Left lung (tissue), 10 donors: Measurements from ENCODE around the gene DGCR8. TPM values are rescaled to one million over a fixed set of nuclear protein-coding genes. Genes with fewer than 3 reads are reported as not detected.

Experiments used
- ATAC-seq: fragments of 200-7000 bp; cut with Tn5 transposase; one replicate; pipeline ENCODE4 v1.9.1; 2020; ENCODE audit warnings: moderate library complexity
- DNase-seq, 4 donors: peaks; one replicate each; pipeline ENCODE4 v3.0.0-alpha.2; 2013 to 2020
- H3K27ac ChIP-seq, 2 donors: fragments of 200-600 bp; sonication (generic) in 1 of 2; one replicate each; pipeline versions ENCODE4 v1.5.0 to v1.8.0; 2020 to 2021
- H3K27me3 ChIP-seq, 2 donors: fragments of 200-600 bp; sonication (generic) in 1 of 2; one replicate each; pipeline versions ENCODE4 v1.5.0 to v1.8.0; 2020 to 2021
- H3K36me3 ChIP-seq, 2 donors: fragments of 200-600 bp; sonication (generic) in 1 of 2; one replicate each; pipeline versions ENCODE4 v1.5.0 to v1.8.0; 2020 to 2021
- H3K4me1 ChIP-seq, 2 donors: fragments of 200-600 bp; one replicate each; pipeline ENCODE4 v1.8.0; 2021
- H3K4me3 ChIP-seq, 2 donors: fragments of 200-600 bp; sonication (generic) in 1 of 2; one replicate each; pipeline versions ENCODE4 v1.5.0 to v1.8.0; 2020 to 2021; ENCODE audit warnings: mild to moderate bottlenecking in 1 of 2
- H3K9me3 ChIP-seq, 2 donors: fragments of 200-600 bp; sonication (generic) in 1 of 2; one replicate each; pipeline versions ENCODE4 v1.5.0 to v1.8.0; 2020 to 2021
- intact Hi-C, 2 donors: fragments of 100-400 bp; cut with DNase I; formaldehyde crosslinking; loops; one replicate each; pipeline versions ENCODE4 v1.11.2 to v1.14.2; 2022
- polyA plus RNA-seq, 6 donors: library from polyadenylated mRNA; unstranded; fragments of 120-200 nt; gene quantifications; one replicate each; pipeline ENCODE4 v1.2.1, GENCODE V29; 2013; ENCODE audit not compliant: insufficient read length in 6 of 6
- total RNA-seq, 2 donors: library from RNA; stranded (reverse); fragmentation: NEBNext Ultra II Directional; extraction: Animal tissue kit (Norgen Biotek cat#: 25700); gene quantifications; one replicate each; pipeline ENCODE4 v1.2.1, GENCODE V29; 2021
- TF ChIP-seq, protein P1 (sequence below), 2 donors: fragments of 200-600 bp; sonication (generic) in 1 of 2; IDR thresholded peaks; one replicate each; pipeline versions ENCODE4 v1.5.0 to v1.8.0; 2021; ENCODE audit warnings: antibody characterized with exemption in 2 of 2
- donor health status: DM: no; HTN: yes; CAD: no.
- donor health status: DM: no; HTN: no; CAD: no.

Gene DGCR8
- total and polyA plus RNA-seq, 8 donors, result 28.9 to 63.2 (median 44.5) TPM

DNA sequence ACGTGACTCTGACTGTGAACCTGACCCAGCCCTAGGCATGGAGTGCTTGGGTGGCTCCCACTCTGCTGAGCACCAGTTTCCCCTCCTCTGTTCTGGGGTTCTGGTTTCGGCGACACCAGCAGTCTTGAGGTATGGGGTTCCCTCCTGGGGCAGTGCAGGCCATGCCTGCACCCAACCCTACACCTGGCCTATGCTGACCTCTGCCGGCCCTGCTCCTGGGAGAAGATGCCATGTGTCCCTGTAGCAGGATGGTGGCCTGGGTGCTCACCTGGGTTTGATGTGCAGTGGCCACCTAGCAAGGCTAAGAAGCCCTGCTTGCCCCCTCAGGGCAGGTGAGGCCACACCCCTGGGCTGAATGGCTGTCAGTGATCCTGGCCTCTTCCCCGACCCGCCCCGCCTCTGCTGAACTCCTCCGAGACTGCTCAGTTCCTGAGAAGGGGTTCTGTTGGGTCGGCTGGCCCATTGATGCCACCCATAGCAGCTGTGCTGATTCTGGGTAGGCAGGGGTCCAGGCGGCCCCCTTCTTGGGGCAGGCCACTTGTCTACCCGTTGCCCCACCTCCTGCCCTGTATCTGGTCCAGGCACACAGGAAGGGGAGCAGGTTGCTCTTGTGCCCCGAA, 54.0 kb downstream of the DGCR8 start:
- intact Hi-C loops, result no loop called here
- Histone ChIP-seq H3K4me1 (peaks cover 25 to 63% of the 10 kb centered on the region in 2 donors), H3K27ac (no peak overlapping the region), H3K9me3 (no peaks in the 10 kb centered on the region), H3K27me3 (no peaks in the 10 kb centered on the region), H3K36me3 (no peaks in the 10 kb centered on the region), H3K4me3 (no peak overlapping the region)
- TF ChIP-seq, protein P1, sequence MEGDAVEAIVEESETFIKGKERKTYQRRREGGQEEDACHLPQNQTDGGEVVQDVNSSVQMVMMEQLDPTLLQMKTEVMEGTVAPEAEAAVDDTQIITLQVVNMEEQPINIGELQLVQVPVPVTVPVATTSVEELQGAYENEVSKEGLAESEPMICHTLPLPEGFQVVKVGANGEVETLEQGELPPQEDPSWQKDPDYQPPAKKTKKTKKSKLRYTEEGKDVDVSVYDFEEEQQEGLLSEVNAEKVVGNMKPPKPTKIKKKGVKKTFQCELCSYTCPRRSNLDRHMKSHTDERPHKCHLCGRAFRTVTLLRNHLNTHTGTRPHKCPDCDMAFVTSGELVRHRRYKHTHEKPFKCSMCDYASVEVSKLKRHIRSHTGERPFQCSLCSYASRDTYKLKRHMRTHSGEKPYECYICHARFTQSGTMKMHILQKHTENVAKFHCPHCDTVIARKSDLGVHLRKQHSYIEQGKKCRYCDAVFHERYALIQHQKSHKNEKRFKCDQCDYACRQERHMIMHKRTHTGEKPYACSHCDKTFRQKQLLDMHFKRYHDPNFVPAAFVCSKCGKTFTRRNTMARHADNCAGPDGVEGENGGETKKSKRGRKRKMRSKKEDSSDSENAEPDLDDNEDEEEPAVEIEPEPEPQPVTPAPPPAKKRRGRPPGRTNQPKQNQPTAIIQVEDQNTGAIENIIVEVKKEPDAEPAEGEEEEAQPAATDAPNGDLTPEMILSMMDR (IDR thresholded peaks at IDR 0.05), result no peak
- no peak for DNase-seq
- ATAC-seq, result no peak

DNA sequence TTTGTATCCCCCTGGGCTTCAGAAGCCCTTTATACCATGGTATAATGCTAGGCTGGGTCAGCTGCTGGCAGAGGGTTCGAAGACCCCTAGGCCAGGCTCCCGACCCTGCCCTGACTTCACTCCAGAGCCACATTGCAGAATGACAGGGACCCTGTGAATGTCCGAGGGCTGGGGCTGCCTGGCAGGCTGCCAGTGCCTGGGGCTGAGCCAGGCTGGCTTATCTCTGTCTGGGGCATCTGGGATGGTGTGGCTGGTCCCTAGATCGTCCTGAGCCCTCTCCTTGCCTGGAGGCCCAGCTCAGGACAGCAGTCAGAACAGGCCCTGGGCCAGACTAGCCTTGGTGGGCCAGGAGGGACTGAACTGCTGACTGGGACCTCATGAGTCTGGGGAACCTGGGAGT, 55.2 kb downstream of the DGCR8 start:
- ATAC-seq, result no peak
- no peaks in the 10 kb centered on the region for H3K9me3 ChIP-seq
- H3K4me1 ChIP-seq, result peaks cover 25 to 57% of the 10 kb centered on the region in 2 donors
- no peak for DNase-seq
- H3K4me3 ChIP-seq, result no peak overlapping the region
- TF ChIP-seq, protein P1 (IDR thresholded peaks at IDR 0.05), result no peak
- no peak overlapping the region for H3K27ac ChIP-seq
- H3K36me3 ChIP-seq, result peaks cover 0 to 11% of the 10 kb centered on the region in 2 donors
- no peaks in the 10 kb centered on the region for H3K27me3 ChIP-seq
- intact Hi-C loops, result no loop called here

DNA sequence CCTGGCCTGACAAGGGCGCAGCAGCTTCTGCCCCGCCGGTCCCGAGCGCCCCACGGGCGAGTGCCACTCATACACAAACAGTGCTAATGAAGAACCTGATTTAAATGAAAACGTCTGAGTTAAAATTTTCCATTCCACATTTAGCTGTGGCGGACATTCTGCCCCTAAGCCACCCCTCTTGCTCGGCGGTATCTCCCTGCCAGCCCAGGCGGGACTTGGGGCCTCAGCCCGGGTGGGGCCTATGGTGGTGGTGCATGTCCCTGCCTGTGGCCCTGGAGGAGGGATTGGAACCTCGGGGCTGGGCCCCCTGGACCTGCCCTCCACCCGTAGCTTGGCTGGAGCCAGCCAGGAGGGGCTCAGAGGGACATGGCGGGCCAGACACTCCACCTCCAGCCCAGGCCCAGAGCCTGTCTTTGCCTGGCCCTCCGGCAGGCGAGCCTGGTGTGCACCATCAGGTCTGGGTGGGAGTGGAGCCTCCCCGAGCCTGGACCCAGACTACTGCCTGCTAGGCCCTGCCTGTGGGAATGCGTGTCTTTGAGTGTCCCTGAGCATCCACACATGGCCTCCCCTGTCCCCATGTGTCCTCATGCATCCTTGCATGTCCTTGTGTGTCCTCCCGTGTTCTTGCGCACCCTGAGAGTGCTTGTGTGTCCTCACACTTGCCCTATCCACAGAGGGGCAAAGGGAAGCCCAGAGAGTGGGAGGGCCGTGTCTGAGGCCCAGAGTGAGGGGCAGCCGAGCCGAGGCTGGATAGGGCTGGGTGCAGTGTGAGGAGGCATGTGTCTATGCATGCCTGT, 56.0 kb downstream of the DGCR8 start:
- peak in 1 of 4 donors; percentile 77 for DNase-seq

DNA sequence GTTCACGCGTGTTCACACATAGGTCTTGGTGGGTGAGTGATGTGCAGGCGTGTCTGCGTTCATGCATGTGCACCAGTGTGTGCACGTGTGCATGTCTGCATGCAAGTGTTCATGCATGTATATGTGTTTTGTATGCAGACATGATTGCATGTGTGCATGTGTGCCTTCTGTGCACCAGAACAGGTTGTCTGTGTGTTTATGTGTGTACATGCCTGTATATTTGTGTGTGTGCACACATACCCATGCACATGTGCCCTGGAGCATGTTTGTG, 56.5 kb downstream of the DGCR8 start:
- TF ChIP-seq, protein P1 (IDR thresholded peaks at IDR 0.05), result no peak
- Histone ChIP-seq H3K4me3 (no peak overlapping the region), H3K9me3 (no peaks in the 10 kb centered on the region), H3K27me3 (no peaks in the 10 kb centered on the region), H3K27ac (no peak overlapping the region), H3K36me3 (peaks cover 0 to 20% of the 10 kb centered on the region in 2 donors), H3K4me1 (peaks cover 18 to 50% of the 10 kb centered on the region in 2 donors)
- intact Hi-C loops, result no loop called here
- ATAC-seq (no peak), DNase-seq (no peak)

More for the DNA sequence above, 56.0 kb downstream of the DGCR8 start:
- TF ChIP-seq, protein P1 (IDR thresholded peaks at IDR 0.05), result no peak
- Histone ChIP-seq H3K9me3 (no peaks in the 10 kb centered on the region), H3K27me3 (no peaks in the 10 kb centered on the region), H3K36me3 (peaks cover 0 to 17% of the 10 kb centered on the region in 2 donors), H3K27ac (no peak overlapping the region), H3K4me1 (peaks cover 18 to 51% of the 10 kb centered on the region in 2 donors), H3K4me3 (no peak overlapping the region)
- ATAC-seq, result no peak
- intact Hi-C loops, result no loop called here

DNA sequence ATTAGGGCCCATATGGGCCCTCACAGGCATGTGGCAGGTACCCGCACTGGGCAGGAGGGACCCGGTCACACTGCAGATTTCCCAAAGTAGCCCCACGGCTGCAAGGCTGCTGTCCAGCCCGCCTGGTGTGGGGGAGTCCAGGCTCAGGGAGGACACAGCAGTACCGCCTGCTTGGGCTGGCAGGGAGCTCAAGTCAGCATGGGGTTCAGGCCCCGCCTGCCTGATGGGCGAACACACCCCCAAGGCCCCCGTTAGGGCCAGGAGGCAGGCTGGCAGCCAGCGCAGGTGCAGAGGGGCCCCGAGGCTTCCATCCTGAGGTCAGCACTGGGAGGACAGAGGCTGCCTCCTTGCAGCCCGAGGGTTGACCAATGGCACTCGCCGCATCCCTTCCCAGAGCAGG, 57.1 kb downstream of the DGCR8 start:
- TF ChIP-seq, protein P1 (IDR thresholded peaks at IDR 0.05), result no peak
- H3K4me3 ChIP-seq, result no peak overlapping the region
- ATAC-seq (no peak), DNase-seq (no peak)
- H3K27ac ChIP-seq, result no peak overlapping the region
- H3K4me1 ChIP-seq, result peaks cover 18 to 48% of the 10 kb centered on the region in 2 donors
- H3K36me3 ChIP-seq, result peaks cover 0 to 26% of the 10 kb centered on the region in 2 donors
- H3K27me3 ChIP-seq, result no peaks in the 10 kb centered on the region
- intact Hi-C loops, result no loop called here
- no peaks in the 10 kb centered on the region for H3K9me3 ChIP-seq
